ACC112 (cell line): ENCODE results near the gene DENND1A.

Source experiments
- H2AFZ ChIP-seq: fragments of 200-600 bp; sonication (generic); one replicate; pipeline ENCODE4 v1.6.0; 2017; ENCODE audit warnings: antibody characterized with exemption, low read length; ENCODE audit not compliant: unreplicated experiment
- H3K27ac ChIP-seq: fragments of 200-600 bp; sonication (generic); 2 replicates; pipeline ENCODE4 v1.5.1; 2014; ENCODE audit warnings: low read depth, mild to moderate bottlenecking, antibody characterized with exemption, low read length, moderate library complexity
- H3K27me3 ChIP-seq: fragments of 200-600 bp; sonication (generic); 2 replicates; pipeline ENCODE4 v1.6.1; 2014; ENCODE audit warnings: mild to moderate bottlenecking, antibody characterized with exemption, low read length, moderate library complexity, mixed read lengths; ENCODE audit not compliant: insufficient read depth
- H3K36me3 ChIP-seq: fragments of 200-600 bp; sonication (generic); 2 replicates; pipeline ENCODE4 v1.6.1; 2016; ENCODE audit warnings: mild to moderate bottlenecking, antibody characterized with exemption, low read length, moderate library complexity, mixed read lengths; ENCODE audit not compliant: insufficient read depth
- H3K4me1 ChIP-seq: fragments of 200-600 bp; sonication (generic); one replicate; pipeline ENCODE4 v1.6.1; 2016; ENCODE audit warnings: low read length, mixed read lengths; ENCODE audit not compliant: insufficient read depth, unreplicated experiment, control insufficient read depth
- H3K4me3 ChIP-seq: fragments of 200-600 bp; sonication (generic); 2 replicates; pipeline ENCODE4 v1.5.1; 2014; ENCODE audit warnings: mild to moderate bottlenecking, low read depth, low read length
- H3K79me2 ChIP-seq: fragments of 200-600 bp; sonication (generic); one replicate; pipeline ENCODE4 v1.6.0; 2016; ENCODE audit warnings: low read length; ENCODE audit not compliant: control insufficient read depth, unreplicated experiment, insufficient read depth

Gene DENND1A

GRCh38 chr9:123863164-123863855, 66.6 kb downstream of the DENND1A start:
- Histone ChIP-seq H3K27me3 (no peaks in the 10 kb centered on the region), H2AFZ (no peak overlapping the region), H3K4me3 (no peak overlapping the region), H3K27ac (no peak overlapping the region), H3K79me2 (no peaks in the 10 kb centered on the region), H3K36me3 (no peaks in the 10 kb centered on the region), H3K4me1 (peaks cover 4% of the 10 kb centered on the region)

GRCh38 chr9:123861756-123862120, 68.2 kb downstream of the DENND1A start:
- Histone ChIP-seq H3K27ac (no peak overlapping the region), H3K79me2 (no peaks in the 10 kb centered on the region), H3K4me1 (no peaks in the 10 kb centered on the region), H3K36me3 (no peaks in the 10 kb centered on the region), H3K4me3 (no peak overlapping the region), H2AFZ (no peak overlapping the region), H3K27me3 (no peaks in the 10 kb centered on the region)

- H3K27me3 ChIP-seq, result no peaks in the 10 kb centered on the region
- H3K4me3 ChIP-seq, result no peak overlapping the region
- H2AFZ ChIP-seq, result no peak overlapping the region
- no peaks in the 10 kb centered on the region for H3K4me1 ChIP-seq
- H3K36me3 ChIP-seq, result no peaks in the 10 kb centered on the region
- no peaks in the 10 kb centered on the region for H3K79me2 ChIP-seq
- no peak overlapping the region for H3K27ac ChIP-seq
Observed at GRCh38 chr9:123861086-123861755, 68.7 kb downstream of the DENND1A start.

GRCh38 chr9:123860603-123861002, 69.3 kb downstream of the DENND1A start:
- Histone ChIP-seq H3K4me3 (no peak overlapping the region), H3K4me1 (no peaks in the 10 kb centered on the region), H3K79me2 (no peaks in the 10 kb centered on the region), H3K36me3 (no peaks in the 10 kb centered on the region), H3K27ac (no peak overlapping the region), H2AFZ (no peak overlapping the region), H3K27me3 (no peaks in the 10 kb centered on the region)

- H3K27ac ChIP-seq, result no peak overlapping the region
- no peaks in the 10 kb centered on the region for H3K27me3 ChIP-seq
- H2AFZ ChIP-seq, result no peak overlapping the region
- H3K4me3 ChIP-seq, result no peak overlapping the region
- no peaks in the 10 kb centered on the region for H3K79me2 ChIP-seq
- H3K4me1 ChIP-seq, result no peaks in the 10 kb centered on the region
- peaks cover 2% of the 10 kb centered on the region for H3K36me3 ChIP-seq
Observed at GRCh38 chr9:123852403-123852802, 77.5 kb downstream of the DENND1A start.

- Histone ChIP-seq H3K27me3 (no peaks in the 10 kb centered on the region), H3K36me3 (peaks cover 8% of the 10 kb centered on the region), H3K79me2 (no peaks in the 10 kb centered on the region), H3K4me1 (no peaks in the 10 kb centered on the region), H2AFZ (no peak overlapping the region), H3K4me3 (no peak overlapping the region), H3K27ac (no peak overlapping the region)
Observed at GRCh38 chr9:123851851-123852250, 78.1 kb downstream of the DENND1A start.

- H3K36me3 ChIP-seq, result peaks cover 11% of the 10 kb centered on the region
- no peaks in the 10 kb centered on the region for H3K79me2 ChIP-seq
- no peak overlapping the region for H2AFZ ChIP-seq
Observed at GRCh38 chr9:123848447-123849085, 81.4 kb downstream of the DENND1A start.

GRCh38 chr9:123846966-123847365, 83.0 kb downstream of the DENND1A start:
- no peaks in the 10 kb centered on the region for H3K27me3 ChIP-seq
- H3K4me1 ChIP-seq, result no peaks in the 10 kb centered on the region
- no peak overlapping the region for H3K27ac ChIP-seq
- H3K36me3 ChIP-seq, result peaks cover 11% of the 10 kb centered on the region
- H2AFZ ChIP-seq, result no peak overlapping the region
- H3K79me2 ChIP-seq, result no peaks in the 10 kb centered on the region
- H3K4me3 ChIP-seq, result no peak overlapping the region

More at GRCh38 chr9:123848447-123849085, 81.4 kb downstream of the DENND1A start:
- H3K4me1 ChIP-seq, result no peaks in the 10 kb centered on the region
- H3K4me3 ChIP-seq, result no peak overlapping the region
- H3K27ac ChIP-seq, result no peak overlapping the region
- no peaks in the 10 kb centered on the region for H3K27me3 ChIP-seq

GRCh38 chr9:123843703-123844102, 86.2 kb downstream of the DENND1A start:
- Histone ChIP-seq H3K4me1 (no peaks in the 10 kb centered on the region), H3K79me2 (no peaks in the 10 kb centered on the region), H3K4me3 (no peak overlapping the region), H3K36me3 (peaks cover 11% of the 10 kb centered on the region), H2AFZ (no peak overlapping the region), H3K27ac (no peak overlapping the region), H3K27me3 (no peaks in the 10 kb centered on the region)

- no peak overlapping the region for H3K4me3 ChIP-seq
- no peaks in the 10 kb centered on the region for H3K4me1 ChIP-seq
- peaks cover 2% of the 10 kb centered on the region for H3K79me2 ChIP-seq
- no peak overlapping the region for H2AFZ ChIP-seq
- H3K27ac ChIP-seq, result no peak overlapping the region
- H3K27me3 ChIP-seq, result no peaks in the 10 kb centered on the region
- no peaks in the 10 kb centered on the region for H3K36me3 ChIP-seq
Observed at GRCh38 chr9:123835821-123836220, 94.1 kb downstream of the DENND1A start.
